Endothelial cell (in vitro differentiated cells): ENCODE measurements around the gene RAB11FIP5. TPM values are rescaled to one million over a fixed set of nuclear protein-coding genes. Genes with fewer than 3 reads are reported as not detected.

Experiments used
- DNase-seq: peaks from one replicate; pipeline ENCODE4 v3.0.0; 2021; ENCODE audit warnings: low spot score
- H3K27ac Mint-ChIP-seq: one replicate; pipeline ENCODE4 v1.8.0; 2021; ENCODE audit warnings: mixed read lengths, inconsistent platforms; ENCODE audit not compliant: unreplicated experiment
- H3K27me3 Mint-ChIP-seq: one replicate; pipeline ENCODE4 v1.8.0; 2021; ENCODE audit warnings: mild to moderate bottlenecking, moderate library complexity, mixed read lengths, inconsistent platforms; ENCODE audit not compliant: unreplicated experiment
- H3K36me3 Mint-ChIP-seq: one replicate; pipeline ENCODE4 v1.8.0; 2021; ENCODE audit warnings: mild to moderate bottlenecking, low read depth, mixed read lengths, inconsistent platforms; ENCODE audit not compliant: unreplicated experiment
- H3K4me1 Mint-ChIP-seq: one replicate; pipeline ENCODE4 v1.8.0; 2021; ENCODE audit warnings: mild to moderate bottlenecking, mixed read lengths, inconsistent platforms; ENCODE audit not compliant: unreplicated experiment
- H3K4me3 Mint-ChIP-seq: one replicate; pipeline ENCODE4 v1.8.0; 2021; ENCODE audit warnings: mild to moderate bottlenecking, mixed read lengths, inconsistent platforms; ENCODE audit not compliant: unreplicated experiment
- H3K9me3 Mint-ChIP-seq: one replicate; pipeline ENCODE4 v1.8.0; 2021; ENCODE audit warnings: mixed read lengths, inconsistent platforms; ENCODE audit not compliant: unreplicated experiment
- CTCF ChIP-seq: fragments of 200-600 bp; sonication (generic); IDR thresholded peaks from one replicate; pipeline ENCODE4 v1.5.0; 2021; ENCODE audit warnings: antibody characterized with exemption; ENCODE audit not compliant: unreplicated experiment
- total RNA-seq: library from RNA; stranded (reverse); fragmentation: NEBNext Ultra II Directional; extraction: Animal tissue kit (Norgen Biotek cat#: 25700); gene quantifications from one replicate; pipeline ENCODE4 v1.2.1, GENCODE V29; 2021; ENCODE audit not compliant: unreplicated experiment

RAB11FIP5 gene
- total RNA-seq, 1 donor from 2014 or later: 27.8 TPM

- no peaks in the 10 kb centered on the region for H3K9me3 Mint-ChIP-seq
- H3K4me1 Mint-ChIP-seq: peaks cover 25% of the 10 kb centered on the region
- H3K27ac Mint-ChIP-seq: peak overlapping the region; percentile 84
- peak overlapping the region; percentile 92 for H3K4me3 Mint-ChIP-seq
- H3K36me3 Mint-ChIP-seq: peaks cover 7% of the 10 kb centered on the region
- H3K27me3 Mint-ChIP-seq: peaks cover 11% of the 10 kb centered on the region
- DNase-seq: peak; percentile 51
- TF ChIP-seq CTCF: no peak
Measured at GRCh38 chr2:73112026-73112912, 479 bp downstream of the RAB11FIP5 start.

GRCh38 chr2:73111073-73112025, 1.4 kb downstream of the RAB11FIP5 start:
- H3K9me3 Mint-ChIP-seq: no peaks in the 10 kb centered on the region
- peaks cover 7% of the 10 kb centered on the region for H3K36me3 Mint-ChIP-seq
- peak; percentile 36 for DNase-seq
- peak overlapping the region; percentile 92 for H3K4me3 Mint-ChIP-seq
- no peak for TF ChIP-seq CTCF
- peaks cover 7% of the 10 kb centered on the region for H3K27me3 Mint-ChIP-seq
- peaks cover 27% of the 10 kb centered on the region for H3K4me1 Mint-ChIP-seq
- H3K27ac Mint-ChIP-seq: peak overlapping the region; percentile 84

DNA sequence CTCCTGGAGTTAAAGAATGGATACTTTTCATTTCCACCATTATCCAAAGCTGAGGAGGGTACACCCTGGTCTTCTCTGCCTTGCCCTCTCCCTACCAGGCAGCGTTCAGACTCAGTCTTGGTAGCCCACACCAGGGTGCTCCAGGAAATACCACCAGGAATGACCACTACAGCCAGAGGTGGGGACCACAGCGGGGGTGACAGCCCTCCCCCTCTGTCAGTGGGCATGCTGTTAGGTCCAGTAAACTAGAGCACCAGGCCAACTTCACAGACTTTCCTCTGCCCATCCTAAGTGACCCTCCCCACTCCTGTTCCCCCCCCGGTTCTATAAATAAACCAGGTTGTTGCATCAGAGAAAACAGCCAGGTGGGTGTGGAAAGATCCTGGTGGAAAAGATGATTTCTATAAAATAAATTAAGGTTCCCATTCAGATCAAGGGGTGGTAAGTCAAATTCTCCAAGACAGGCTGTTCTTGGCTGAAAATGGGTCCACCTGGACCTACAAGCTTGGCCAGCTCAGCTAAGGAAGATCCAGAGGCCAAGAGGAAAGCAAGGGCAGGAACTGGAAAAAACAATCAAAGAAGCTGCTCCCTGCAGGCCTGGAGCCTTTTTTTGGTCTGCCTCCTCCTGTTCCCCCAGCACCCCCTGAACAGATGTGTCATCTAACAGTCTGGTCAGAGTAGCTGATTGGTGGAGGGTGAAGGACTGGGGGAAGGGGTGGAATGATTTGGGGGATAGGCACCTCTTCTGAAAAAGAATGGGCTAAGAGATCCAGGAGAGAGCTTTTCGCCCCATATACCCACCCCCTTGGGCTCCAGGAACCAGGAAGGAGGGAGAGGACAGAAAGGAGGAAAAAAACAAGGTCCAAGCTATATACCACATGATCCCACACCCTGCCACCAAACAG, 2.3 kb downstream of the RAB11FIP5 start:
- TF ChIP-seq CTCF: no peak
- Mint-ChIP-seq H3K27me3 (peaks cover 11% of the 10 kb centered on the region), H3K4me3 (peak overlapping the region; percentile 92), H3K4me1 (peaks cover 27% of the 10 kb centered on the region), H3K36me3 (peaks cover 13% of the 10 kb centered on the region), H3K9me3 (no peaks in the 10 kb centered on the region), H3K27ac (peak overlapping the region; percentile 75)
- no peak for DNase-seq

GRCh38 chr2:73109431-73110167, 3.1 kb downstream of the RAB11FIP5 start:
- TF ChIP-seq CTCF: no peak
- Mint-ChIP-seq H3K36me3 (peaks cover 17% of the 10 kb centered on the region), H3K27ac (peak overlapping the region; percentile 2), H3K9me3 (no peaks in the 10 kb centered on the region), H3K4me3 (peak overlapping the region; percentile 39), H3K4me1 (peaks cover 29% of the 10 kb centered on the region), H3K27me3 (peaks cover 11% of the 10 kb centered on the region)
- no peak for DNase-seq
